GM10266 (cell line): Measurements from ENCODE around the gene RNF180.

Experiments used
- DNase-seq: peaks from one replicate; pipeline ENCODE4 v3.0.0; 2012; ENCODE audit errors: extremely low spot score
- TF ChIP-seq, protein P1 (sequence below): IDR thresholded peaks from 2 replicates; pipeline ENCODE4 v1.5.1; 2012; ENCODE audit warnings: mild to moderate bottlenecking, low read depth; ENCODE audit not compliant: control insufficient read depth, insufficient read depth; ENCODE audit errors: missing control alignments

RNF180 gene

GRCh38 chr5:64299805-64300204, 134.2 kb downstream of the RNF180 start:
- DNase-seq = no peak
- TF ChIP-seq, protein P1, sequence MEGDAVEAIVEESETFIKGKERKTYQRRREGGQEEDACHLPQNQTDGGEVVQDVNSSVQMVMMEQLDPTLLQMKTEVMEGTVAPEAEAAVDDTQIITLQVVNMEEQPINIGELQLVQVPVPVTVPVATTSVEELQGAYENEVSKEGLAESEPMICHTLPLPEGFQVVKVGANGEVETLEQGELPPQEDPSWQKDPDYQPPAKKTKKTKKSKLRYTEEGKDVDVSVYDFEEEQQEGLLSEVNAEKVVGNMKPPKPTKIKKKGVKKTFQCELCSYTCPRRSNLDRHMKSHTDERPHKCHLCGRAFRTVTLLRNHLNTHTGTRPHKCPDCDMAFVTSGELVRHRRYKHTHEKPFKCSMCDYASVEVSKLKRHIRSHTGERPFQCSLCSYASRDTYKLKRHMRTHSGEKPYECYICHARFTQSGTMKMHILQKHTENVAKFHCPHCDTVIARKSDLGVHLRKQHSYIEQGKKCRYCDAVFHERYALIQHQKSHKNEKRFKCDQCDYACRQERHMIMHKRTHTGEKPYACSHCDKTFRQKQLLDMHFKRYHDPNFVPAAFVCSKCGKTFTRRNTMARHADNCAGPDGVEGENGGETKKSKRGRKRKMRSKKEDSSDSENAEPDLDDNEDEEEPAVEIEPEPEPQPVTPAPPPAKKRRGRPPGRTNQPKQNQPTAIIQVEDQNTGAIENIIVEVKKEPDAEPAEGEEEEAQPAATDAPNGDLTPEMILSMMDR = no peak

GRCh38 chr5:64301566-64301965, 135.9 kb downstream of the RNF180 start:
- DNase-seq = no peak
- TF ChIP-seq, protein P1 = no peak

DNA sequence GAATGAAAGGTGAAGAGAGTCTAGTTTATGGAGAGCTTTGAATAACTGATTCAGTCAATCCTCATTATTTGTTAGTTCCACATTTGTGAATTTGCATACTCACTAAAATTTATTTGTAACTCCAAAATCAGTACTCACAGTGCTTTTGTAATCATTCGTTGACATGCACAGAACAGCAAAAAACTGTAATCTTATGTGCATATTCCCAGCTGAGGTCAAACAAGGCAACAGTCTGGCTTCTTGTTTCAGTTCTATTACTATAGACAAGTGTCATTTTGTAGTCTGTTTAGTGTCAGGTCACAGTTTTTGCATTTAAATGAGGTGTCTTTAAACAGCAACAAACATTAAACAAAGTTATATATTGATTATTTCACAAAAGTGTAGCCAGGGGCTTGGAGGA, 142.5 kb downstream of the RNF180 start:
- TF ChIP-seq, protein P1 = no peak
- DNase-seq = no peak

- TF ChIP-seq, protein P1 = no peak
- DNase-seq = no peak
Measured at GRCh38 chr5:64312491-64312890, 146.8 kb downstream of the RNF180 start.

- TF ChIP-seq, protein P1 = no peak
- no peak for DNase-seq
Measured at GRCh38 chr5:64315778-64316177, 150.1 kb downstream of the RNF180 start.

DNA sequence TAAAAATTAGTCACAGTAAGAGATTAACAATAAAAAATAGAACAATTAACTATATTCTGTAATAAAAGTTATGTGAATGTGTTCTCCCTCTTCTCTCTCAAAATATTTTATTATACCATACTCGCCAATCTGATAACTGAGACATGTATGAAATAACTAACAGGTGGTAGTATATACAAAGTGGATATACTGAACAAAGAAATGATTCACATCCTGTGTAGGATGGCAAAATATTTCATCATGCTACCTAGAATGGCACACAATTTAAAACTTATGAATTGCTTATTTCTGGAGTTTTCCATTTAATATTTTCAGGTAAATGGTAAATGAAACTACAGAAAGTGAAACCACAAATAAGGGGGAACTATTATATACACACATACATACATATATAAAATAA, 152.5 kb downstream of the RNF180 start:
- TF ChIP-seq, protein P1 = no peak
- no peak for DNase-seq

GRCh38 chr5:64323591-64323990, 157.9 kb downstream of the RNF180 start:
- TF ChIP-seq, protein P1 = no peak
- no peak for DNase-seq
